Keratinocyte (primary cell): Measurements from ENCODE around the gene SYNE2. TPM values are rescaled to one million over a fixed set of nuclear protein-coding genes. Genes with fewer than 3 reads are reported as not detected.

Experiments
- DNase-seq: peaks from one replicate; pipeline ENCODE4 v3.0.0-alpha.2; 2011; ENCODE audit warnings: low read depth, missing footprints, low spot score
- FAIRE-seq: peaks from 2 replicates; lab custom pipeline; 2011; peaks lifted over from hg19 to GRCh38; lab: Jason Lieb, UNC
- H2AFZ ChIP-seq: 2 replicates; pipeline ENCODE4 v1.6.0; 2012; ENCODE audit warnings: low read length, control low read depth, inconsistent platforms; ENCODE audit not compliant: control insufficient read depth
- H3K27ac ChIP-seq: 2 replicates; pipeline ENCODE4 v1.5.1; 2011; ENCODE audit warnings: low read length; ENCODE audit not compliant: control insufficient read depth, insufficient read depth
- H3K27me3 ChIP-seq: 3 replicates; pipeline ENCODE4 v1.6.0; 2011; ENCODE audit warnings: low read length; ENCODE audit not compliant: control insufficient read depth, insufficient read depth; ENCODE audit errors: extremely low read depth
- H3K36me3 ChIP-seq, 2 experiments: 2 replicates in 1 of 2; 3 replicates in 1 of 2; pipeline ENCODE4 v1.5.1; 2011; ENCODE audit warnings: low read length in 2 of 2, mild to moderate bottlenecking in 1 of 2; ENCODE audit not compliant: control insufficient read depth in 2 of 2, insufficient read depth in 2 of 2; ENCODE audit errors: extremely low read depth in 1 of 2
- H3K4me1 ChIP-seq: 3 replicates; pipeline ENCODE4 v1.5.1; 2011; ENCODE audit warnings: low read length; ENCODE audit not compliant: control insufficient read depth, insufficient read depth; ENCODE audit errors: extremely low read depth
- H3K4me2 ChIP-seq: 3 replicates; pipeline ENCODE4 v1.6.0; 2011; ENCODE audit warnings: low read depth, low read length; ENCODE audit not compliant: control insufficient read depth, insufficient read depth; ENCODE audit errors: extremely low read depth
- H3K4me3 ChIP-seq, 3 experiments: fragments of 200-600 bp in 1 of 3; sonication (generic) in 1 of 3; 2 replicates in 2 of 3; 3 replicates in 1 of 3; pipeline ENCODE4 v1.5.1; 2011 to 2016; ENCODE audit warnings: low read length in 3 of 3, mild to moderate bottlenecking in 3 of 3, control low read depth in 2 of 3, inconsistent platforms in 1 of 3, low read depth in 1 of 3, mixed read lengths in 1 of 3, mixed run types in 1 of 3, moderate library complexity in 1 of 3; ENCODE audit not compliant: control insufficient read depth in 2 of 3, insufficient read depth in 2 of 3; ENCODE audit errors: extremely low read depth in 1 of 3
- H3K79me2 ChIP-seq: 2 replicates; pipeline ENCODE4 v1.6.0; 2012; ENCODE audit warnings: low read length; ENCODE audit not compliant: control insufficient read depth, insufficient read depth
- H3K9ac ChIP-seq: 3 replicates; pipeline ENCODE4 v1.6.0; 2011; ENCODE audit warnings: low read length; ENCODE audit not compliant: control insufficient read depth, insufficient read depth; ENCODE audit errors: extremely low read depth
- H3K9me1 ChIP-seq: 3 replicates; pipeline ENCODE4 v1.6.0; 2011; ENCODE audit warnings: low read length; ENCODE audit not compliant: control insufficient read depth, insufficient read depth; ENCODE audit errors: extremely low read depth
- H3K9me3 ChIP-seq: 2 replicates; pipeline ENCODE4 v1.5.1; 2012; ENCODE audit warnings: low read depth, low read length; ENCODE audit not compliant: control insufficient read depth
- H4K20me1 ChIP-seq: 3 replicates; pipeline ENCODE4 v1.6.0; 2011; ENCODE audit warnings: low read length; ENCODE audit not compliant: control insufficient read depth, insufficient read depth; ENCODE audit errors: extremely low read depth
- EZH2 ChIP-seq: IDR thresholded peaks from one replicate; pipeline ENCODE4 v1.6.1; 2012; ENCODE audit warnings: inconsistent platforms, mild to moderate bottlenecking, low read length, moderate library complexity
- dilution Hi-C: fragments of 300-500 bp; cut with MboI; formaldehyde crosslinking; loops from one replicate; pipeline ENCODE4 v1.7.0; 2020; ENCODE audit warnings: low sequenced_read_pairs; ENCODE audit not compliant: extremely low pct_ligation_motif_present
- polyA plus RNA-seq, 5 experiments: library from polyadenylated mRNA; depleted of rRNA in 3 of 5; stranded (reverse) in 3 of 5; stranded (forward) in 1 of 5; unstranded in 1 of 5; fragments of >200 nt; gene quantifications; 1 replicate in 1 of 5; 2 replicates in 3 of 5; 3 replicates in 1 of 5; pipeline versions ENCODE4 v1.2.1 to v1.2.3, GENCODE V29; 2011 to 2012; ENCODE audit warnings: missing spikeins in 2 of 5, low read depth in 1 of 5, low replicate concordance in 1 of 5
- TF ChIP-seq, protein P1 (sequence below), 3 experiments: IDR thresholded peaks in 1 of 3; conservative IDR thresholded peaks in 1 of 3; optimal IDR thresholded peaks in 1 of 3; 2 replicates in 2 of 3; 3 replicates in 1 of 3; pipeline versions ENCODE3 to v1.5.1; 2011; ENCODE audit warnings: low read length in 3 of 3, mild to moderate bottlenecking in 3 of 3, moderate library complexity in 2 of 3, control low read depth in 1 of 3, inconsistent platforms in 1 of 3; ENCODE audit not compliant: insufficient read depth in 2 of 3; ENCODE audit errors: extremely low read depth in 1 of 3

The SYNE2 gene
- polyA plus RNA-seq, 1 donor (not counting 4 experiments of a cell fraction or from before 2014, with no cell fraction given) = 9.9 TPM

DNA sequence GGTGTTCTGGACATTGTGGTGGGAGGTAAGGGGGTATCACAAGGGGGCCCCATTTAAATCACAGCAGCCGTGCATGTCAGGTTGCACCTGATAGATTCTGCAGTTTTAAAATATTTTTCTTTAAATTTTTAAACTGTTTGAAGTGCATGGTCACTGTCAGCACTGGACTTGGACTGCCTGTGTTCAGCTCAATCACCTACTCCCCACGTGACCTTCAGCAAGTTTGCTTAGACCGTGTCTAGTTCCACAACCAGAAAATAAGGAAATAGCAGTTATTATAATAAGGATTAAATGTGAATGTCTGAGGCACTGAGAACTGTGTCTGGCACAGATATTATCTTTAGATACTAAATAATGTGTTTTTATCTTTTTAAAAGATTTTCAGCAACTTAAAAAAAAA is 376.7 kb downstream of the SYNE2 start:
- FAIRE-seq (no peak), DNase-seq (no peak)
- no peaks in the 10 kb centered on the region for H3K4me1 ChIP-seq
- no peak overlapping the region for H2AFZ ChIP-seq
- H3K4me2 ChIP-seq = no peak overlapping the region
- peaks cover 0 to 3% of the 10 kb centered on the region in 2 experiments for H3K36me3 ChIP-seq
- dilution Hi-C loops = no loop called here
- H3K79me2 ChIP-seq = no peaks in the 10 kb centered on the region
- no peaks in the 10 kb centered on the region for H3K9me1 ChIP-seq
- H3K9ac ChIP-seq = no peak overlapping the region
- TF ChIP-seq, protein P1, sequence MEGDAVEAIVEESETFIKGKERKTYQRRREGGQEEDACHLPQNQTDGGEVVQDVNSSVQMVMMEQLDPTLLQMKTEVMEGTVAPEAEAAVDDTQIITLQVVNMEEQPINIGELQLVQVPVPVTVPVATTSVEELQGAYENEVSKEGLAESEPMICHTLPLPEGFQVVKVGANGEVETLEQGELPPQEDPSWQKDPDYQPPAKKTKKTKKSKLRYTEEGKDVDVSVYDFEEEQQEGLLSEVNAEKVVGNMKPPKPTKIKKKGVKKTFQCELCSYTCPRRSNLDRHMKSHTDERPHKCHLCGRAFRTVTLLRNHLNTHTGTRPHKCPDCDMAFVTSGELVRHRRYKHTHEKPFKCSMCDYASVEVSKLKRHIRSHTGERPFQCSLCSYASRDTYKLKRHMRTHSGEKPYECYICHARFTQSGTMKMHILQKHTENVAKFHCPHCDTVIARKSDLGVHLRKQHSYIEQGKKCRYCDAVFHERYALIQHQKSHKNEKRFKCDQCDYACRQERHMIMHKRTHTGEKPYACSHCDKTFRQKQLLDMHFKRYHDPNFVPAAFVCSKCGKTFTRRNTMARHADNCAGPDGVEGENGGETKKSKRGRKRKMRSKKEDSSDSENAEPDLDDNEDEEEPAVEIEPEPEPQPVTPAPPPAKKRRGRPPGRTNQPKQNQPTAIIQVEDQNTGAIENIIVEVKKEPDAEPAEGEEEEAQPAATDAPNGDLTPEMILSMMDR (optimal IDR thresholded peaks at IDR 0.05 in 1 of 3, IDR thresholded peaks at IDR 0.05 in 1 of 3, conservative IDR thresholded peaks at IDR 0.05 in 1 of 3; ENCODE audit: extremely low read depth in 1 of 3, insufficient read depth in 2 of 3, low read length in 3 of 3) = no peak
- TF ChIP-seq EZH2 = no peak
- no peaks in the 10 kb centered on the region for H3K27me3 ChIP-seq
- no peaks in the 10 kb centered on the region for H3K9me3 ChIP-seq
- no peak overlapping the region for H3K27ac ChIP-seq
- no peak overlapping the region for H3K4me3 ChIP-seq
- H4K20me1 ChIP-seq = no peaks in the 10 kb centered on the region

DNA sequence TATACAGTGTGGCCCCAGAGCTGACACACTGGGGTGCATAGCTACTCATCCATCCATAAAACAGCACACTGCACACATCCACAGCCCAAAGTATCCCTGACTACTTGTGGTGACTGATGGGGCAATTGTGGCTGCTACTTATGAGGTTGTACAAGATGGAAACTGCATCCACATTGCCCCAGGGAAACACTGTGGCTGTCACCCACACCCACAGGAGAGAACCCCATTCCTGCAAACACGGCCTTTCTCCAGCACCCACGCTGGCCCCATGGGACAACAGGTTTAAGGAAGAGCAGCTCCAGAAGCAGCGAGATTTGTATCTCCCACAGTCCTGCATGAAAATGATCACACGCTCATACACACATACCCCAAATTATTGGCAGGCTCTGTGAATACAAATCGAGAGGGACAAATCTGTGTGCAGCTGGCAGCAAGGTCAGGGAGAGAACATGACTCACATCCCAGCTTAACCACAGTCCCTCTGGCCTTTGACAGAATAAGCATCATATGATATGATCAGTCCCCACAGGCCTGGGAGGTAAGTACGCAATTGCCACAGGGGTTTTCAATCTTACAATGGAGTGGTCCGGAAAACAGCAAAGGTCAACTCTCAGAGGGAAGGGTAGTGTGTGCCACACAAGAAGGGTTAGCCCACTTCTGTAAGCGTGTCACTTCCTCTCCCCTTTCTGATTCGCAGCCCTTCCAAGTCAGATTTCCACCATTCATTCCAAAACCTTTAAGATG is 379.5 kb downstream of the SYNE2 start:
- Histone ChIP-seq H3K4me1 (peaks cover 4% of the 10 kb centered on the region), H3K27me3 (no peaks in the 10 kb centered on the region), H3K9me1 (no peaks in the 10 kb centered on the region), H4K20me1 (no peaks in the 10 kb centered on the region), H3K4me2 (no peak overlapping the region), H3K27ac (no peak overlapping the region), H3K9ac (no peak overlapping the region), H3K79me2 (no peaks in the 10 kb centered on the region), H3K4me3 (no peak overlapping the region), H3K36me3 (peaks cover 0 to 3% of the 10 kb centered on the region in 2 experiments), H2AFZ (no peak overlapping the region), H3K9me3 (no peaks in the 10 kb centered on the region)
- TF ChIP-seq, protein P1 (optimal IDR thresholded peaks at IDR 0.05 in 1 of 3, IDR thresholded peaks at IDR 0.05 in 1 of 3, conservative IDR thresholded peaks at IDR 0.05 in 1 of 3; ENCODE audit: extremely low read depth in 1 of 3, insufficient read depth in 2 of 3, low read length in 3 of 3) = no peak
- no peak for TF ChIP-seq EZH2
- DNase-seq (no peak), FAIRE-seq (no peak)
- dilution Hi-C loops = no loop called here
